K562 (cell line): ENCODE measurements around the gene SIGLEC11. TPM values are rescaled to one million over a fixed set of nuclear protein-coding genes. Genes with fewer than 3 reads are reported as not detected.

Source experiments
- CEBPZ ChIP-seq: fragments of 150-350 bp; IDR thresholded peaks from 2 replicates; pipeline ENCODE4 v1.6.1; 2014; ENCODE audit warnings: low read depth, mild to moderate bottlenecking, low read length, borderline replicate concordance
- CHCHD3 ChIP-seq: fragments of 250-450 bp; sonication (Bioruptor Pico); IDR thresholded peaks from 2 replicates; pipeline ENCODE4 v2.1.2; 2022; ENCODE audit warnings: mild to moderate bottlenecking
- EGR1 ChIP-seq: fragments of 450-650 bp; conservative IDR thresholded peaks from 2 replicates; pipeline ENCODE4 v1.6.1; 2017; ENCODE audit warnings: mild to moderate bottlenecking
- FOXM1 ChIP-seq, 2 experiments: fragments of 450-650 bp in 1 of 2; sonication (generic) in 1 of 2; formaldehyde crosslinking in 1 of 2; IDR thresholded peaks; 2 replicates each; pipeline versions ENCODE4 v1.6.1 to v1.9.0; 2017 to 2022; ENCODE audit warnings: low read depth in 2 of 2, mild to moderate bottlenecking in 2 of 2, missing genetic modification reagents in 1 of 2, moderate library complexity in 1 of 2
- GATA2 ChIP-seq: sonication (generic); formaldehyde crosslinking; IDR thresholded peaks from 2 replicates; pipeline ENCODE4 v1.4.0; 2020; ENCODE audit warnings: mild to moderate bottlenecking, missing genetic modification reagents
- MAFG ChIP-seq: fragments of 450-650 bp; conservative IDR thresholded peaks from 2 replicates; pipeline ENCODE4 v1.6.1; 2016; ENCODE audit warnings: missing genetic modification characterization, missing compliant biosample characterization
- MAZ ChIP-seq, 2 experiments: fragments of 450-650 bp in 1 of 2; sonication (generic) in 1 of 2; formaldehyde crosslinking; IDR thresholded peaks in 1 of 2; conservative IDR thresholded peaks in 1 of 2; 2 replicates each; pipeline versions ENCODE4 v1.4.0 to v1.5.0; 2020; ENCODE audit warnings: mild to moderate bottlenecking in 1 of 2, missing genetic modification reagents in 1 of 2
- MITF ChIP-seq: IDR thresholded peaks from 2 replicates; pipeline ENCODE4 v1.6.1; 2014; ENCODE audit warnings: antibody characterized with exemption
- MTA2 ChIP-seq: fragments of 450-650 bp; IDR thresholded peaks from 2 replicates; pipeline ENCODE4 v1.6.1; 2016; ENCODE audit warnings: low read depth
- NFE2 ChIP-seq: IDR thresholded peaks from 2 replicates; pipeline ENCODE4 v1.6.1; 2014; ENCODE audit warnings: antibody characterized with exemption, low read depth
- RCOR1 ChIP-seq, 2 experiments: IDR thresholded peaks; 2 replicates each; pipeline ENCODE4 v1.6.1; 2012; ENCODE audit warnings: low read depth in 2 of 2, low read length in 2 of 2, borderline replicate concordance in 1 of 2, improper control_type of control experiment in 1 of 2
- SNRNP70 ChIP-seq: fragments of 200-400 bp; formaldehyde crosslinking; optimal IDR thresholded peaks from 2 replicates; pipeline ENCODE3; 2017; ENCODE audit warnings: low read depth, low read length
- TAL1 ChIP-seq: fragments of 450-650 bp; IDR thresholded peaks from 2 replicates; pipeline ENCODE4 v1.6.1; 2016; ENCODE audit warnings: mild to moderate bottlenecking
- TCF7L2 ChIP-seq: fragments of 150-350 bp; IDR thresholded peaks from 2 replicates; pipeline ENCODE4 v1.6.1; 2016; ENCODE audit warnings: low read depth, mild to moderate bottlenecking, low read length, moderate library complexity
- TEAD1 ChIP-seq, 2 experiments: fragments of 450-650 bp in 1 of 2; sonication (generic) in 1 of 2; formaldehyde crosslinking; IDR thresholded peaks; 2 replicates each; pipeline versions ENCODE4 v1.4.0 to v1.8.0; 2020 to 2022; ENCODE audit warnings: mild to moderate bottlenecking in 2 of 2, missing genetic modification reagents in 1 of 2
- TRIM24 ChIP-seq, 2 experiments: fragments of 450-650 bp; IDR thresholded peaks; 2 replicates each; pipeline ENCODE4 v1.6.1; 2016
- ZNF121 ChIP-seq: sonication (generic); formaldehyde crosslinking; conservative IDR thresholded peaks from 2 replicates; pipeline ENCODE4 v1.8.0; 2022; ENCODE audit warnings: missing genetic modification reagents
- ZNF224 ChIP-seq: sonication (generic); formaldehyde crosslinking; IDR thresholded peaks from 2 replicates; pipeline ENCODE4 v1.8.0; 2022; ENCODE audit warnings: mild to moderate bottlenecking, missing genetic modification reagents
- ZNF282 ChIP-seq: sonication (generic); formaldehyde crosslinking; IDR thresholded peaks from 2 replicates; pipeline ENCODE4 v1.8.1; 2023; ENCODE audit warnings: missing genetic modification reagents
- ZNF507 ChIP-seq: conservative IDR thresholded peaks from 2 replicates; pipeline ENCODE4 v1.6.1; 2017; ENCODE audit warnings: missing genetic modification characterization, missing compliant biosample characterization
- ZNF586 ChIP-seq: fragments of 450-650 bp; formaldehyde crosslinking; conservative IDR thresholded peaks from 2 replicates; pipeline ENCODE4 v1.4.0; 2020; ENCODE audit warnings: mild to moderate bottlenecking, moderate library complexity
- polyA plus RNA-seq, 8 experiments: library from polyadenylated mRNA; depleted of rRNA in 4 of 8; stranded (reverse) in 5 of 8; unstranded in 3 of 8; fragments of >200 nt; fragmentation: Nextera tagmentation in 2 of 8; fragmentation: Illumina TruSeq in 1 of 8; extraction: Ambion mirVana in 2 of 8; extraction: Trizol in 1 of 8; gene quantifications; 2 replicates each; pipeline versions ENCODE4 v1.2.1 to v1.2.3, GENCODE V29; 2011 to 2014; ENCODE audit warnings: inconsistent platforms in 1 of 8, missing spikeins in 1 of 8
- total RNA-seq, 7 experiments: library from RNA; depleted of rRNA in 6 of 7; stranded (reverse); fragments of >200 nt in 6 of 7; fragmentation: Illumina TruSeq in 2 of 7; extraction: Trizol in 2 of 7; gene quantifications; 2 replicates each; pipeline versions ENCODE4 v1.2.1 to v1.2.3, GENCODE V29; 2011 to 2021; ENCODE audit warnings: low replicate concordance in 1 of 7
- TF ChIP-seq, protein P1 (sequence below): sonication (generic); formaldehyde crosslinking; IDR thresholded peaks from 2 replicates; pipeline ENCODE4 v1.8.0; 2022; ENCODE audit warnings: mild to moderate bottlenecking, missing genetic modification reagents

The SIGLEC11 gene
- total and polyA plus RNA-seq, 9 of the 15 experiments (the other 6 are each of a cell fraction or from before 2014, with no cell fraction given), result not detected

- TF ChIP-seq GATA2 (CRISPR knock-in tag), result peak; percentile 33; the same call in 1 of the 2 replicates
- TF ChIP-seq EGR1, result 0 out of 2 replicates have a peak, but pooled peaks have one; percentile 41
- no peak for TF ChIP-seq ZNF507 (tag)
- peak; percentile 98 for TF ChIP-seq ZNF121 (CRISPR knock-in tag)
- TF ChIP-seq MTA2, result peak; percentile 40
- TF ChIP-seq FOXM1 (IDR thresholded peaks at IDR 0.05; ENCODE audit: low read depth), result peak; percentile 38; the same call in 1 of the 2 replicates
- peak; percentile 87; the same call in 1 of the 2 replicates for TF ChIP-seq FOXM1 (CRISPR knock-in tag; IDR thresholded peaks at IDR 0.05; ENCODE audit: low read depth)
- TF ChIP-seq CHCHD3 (CRISPR knock-in tag), result no peak
- no peak for TF ChIP-seq CEBPZ
- no peak for TF ChIP-seq SNRNP70
- TF ChIP-seq ZNF224 (CRISPR knock-in tag), result no peak
- peak; percentile 61 for TF ChIP-seq TAL1
- TF ChIP-seq, protein P1, sequence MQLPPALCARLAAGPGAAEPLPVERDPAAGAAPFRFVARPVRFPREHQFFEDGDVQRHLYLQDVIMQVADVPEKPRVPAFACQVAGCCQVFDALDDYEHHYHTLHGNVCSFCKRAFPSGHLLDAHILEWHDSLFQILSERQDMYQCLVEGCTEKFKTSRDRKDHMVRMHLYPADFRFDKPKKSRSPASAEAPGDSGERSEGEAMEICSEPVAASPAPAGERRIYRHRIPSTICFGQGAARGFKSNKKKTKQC (CRISPR knock-in tag), result no peak
- TF ChIP-seq ZNF282 (CRISPR knock-in tag), result no peak
- peak; percentile 19; the same call in 1 of the 2 replicates for TF ChIP-seq NFE2
- no peak for TF ChIP-seq ZNF586 (CRISPR knock-in tag)
- TF ChIP-seq TEAD1 (CRISPR knock-in tag; IDR thresholded peaks at IDR 0.05), result peak in 1 of 2 experiments; percentile 85; a peak in 1 of 4 replicates
- TF ChIP-seq TRIM24 (IDR thresholded peaks at IDR 0.05), result peak in 1 of 2 experiments; percentile 13; a peak in 1 of 4 replicates
- TF ChIP-seq MITF, result 0 out of 2 replicates have a peak, but pooled peaks have one; percentile 15
- peak in 1 of 2 experiments; percentile 9; a peak in 1 of 4 replicates for TF ChIP-seq RCOR1 (IDR thresholded peaks at IDR 0.05; ENCODE audit: borderline replicate concordance in 1 of 2, low read depth in 2 of 2, low read length in 2 of 2)
- TF ChIP-seq MAFG, result 0 out of 2 replicates have a peak, but pooled peaks have one; percentile 9
- no peak for TF ChIP-seq TCF7L2
- TF ChIP-seq MAZ (CRISPR knock-in tag; conservative IDR thresholded peaks at IDR 0.05 in 1 of 2, IDR thresholded peaks at IDR 0.05 in 1 of 2), result 0 out of 4 replicates have a peak, but pooled peaks of 1 of the 2 experiments have one; percentile 40
These were observed 20.9 kb upstream of the SIGLEC11 start (continued) for GRCh38 chr19:49981603-49982593.
